HepG2 (cell line): ENCODE measurements around the gene C16orf86. TPM values are rescaled to one million over a fixed set of nuclear protein-coding genes. Genes with fewer than 3 reads are reported as not detected.

Experiments
- CEBPG ChIP-seq: IDR thresholded peaks from 2 replicates; pipeline ENCODE4 v1.6.1; 2016
- DPF2 ChIP-seq: sonication (generic); formaldehyde crosslinking; IDR thresholded peaks from 2 replicates; pipeline ENCODE4 v1.4.0; 2020; ENCODE audit warnings: mild to moderate bottlenecking, low read depth, missing genetic modification reagents, borderline replicate concordance
- FLYWCH1 ChIP-seq: sonication (generic); formaldehyde crosslinking; IDR thresholded peaks from 2 replicates; pipeline ENCODE4 v1.8.1; 2023; ENCODE audit warnings: mild to moderate bottlenecking, missing genetic modification reagents
- HIVEP1 ChIP-seq: sonication (generic); formaldehyde crosslinking; IDR thresholded peaks from 2 replicates; pipeline ENCODE4 v1.4.0; 2020; ENCODE audit warnings: mild to moderate bottlenecking, missing genetic modification reagents
- KAT2B ChIP-seq: fragments of 150-350 bp; IDR thresholded peaks from 2 replicates; pipeline ENCODE4 v1.6.1; 2014; ENCODE audit warnings: low read depth, low read length, borderline replicate concordance
- SNAI1 ChIP-seq: sonication (generic); formaldehyde crosslinking; IDR thresholded peaks from 2 replicates; pipeline ENCODE4 v1.5.0; 2020; ENCODE audit warnings: mild to moderate bottlenecking, missing genetic modification reagents, borderline replicate concordance
- SP1 ChIP-seq, 2 experiments: fragments of 450-650 bp in 1 of 2; sonication (generic) in 1 of 2; formaldehyde crosslinking in 1 of 2; IDR thresholded peaks; 2 replicates each; pipeline versions ENCODE4 v1.4.0 to v1.6.1; 2016 to 2020; ENCODE audit warnings: missing genetic modification reagents in 1 of 2
- ZBTB8A ChIP-seq: sonication (generic); formaldehyde crosslinking; IDR thresholded peaks from 2 replicates; pipeline ENCODE4 v1.4.0; 2020; ENCODE audit warnings: mild to moderate bottlenecking, low read depth, missing genetic modification reagents, borderline replicate concordance
- ZFP36L1 ChIP-seq: sonication (generic); formaldehyde crosslinking; IDR thresholded peaks from 2 replicates; pipeline ENCODE4 v1.8.0; 2022; ENCODE audit warnings: mild to moderate bottlenecking, missing genetic modification reagents, moderate library complexity
- ZFP37 ChIP-seq: sonication (generic); formaldehyde crosslinking; IDR thresholded peaks from 2 replicates; pipeline ENCODE4 v1.4.0; 2020; ENCODE audit warnings: missing genetic modification reagents, borderline replicate concordance
- ZNF678 ChIP-seq: sonication (generic); formaldehyde crosslinking; IDR thresholded peaks from 2 replicates; pipeline ENCODE4 v1.4.0; 2020; ENCODE audit warnings: mild to moderate bottlenecking, missing genetic modification reagents
- polyA plus RNA-seq, 8 experiments: library from polyadenylated mRNA; depleted of rRNA in 3 of 8; stranded (reverse) in 7 of 8; unstranded in 1 of 8; fragments of >200 nt; fragmentation: Illumina TruSeq in 4 of 8; extraction: Trizol in 4 of 8; gene quantifications; 2 replicates each; pipeline versions ENCODE4 v1.2.1 to v1.2.3, GENCODE V29; 2011 to 2016; ENCODE audit warnings: low read depth in 4 of 8, missing spikeins in 1 of 8, mixed read lengths in 1 of 8; ENCODE audit not compliant: insufficient read depth in 1 of 8
- total RNA-seq, 5 experiments: library from RNA; depleted of rRNA; stranded (reverse); fragments of >200 nt; fragmentation: Illumina TruSeq; extraction: Trizol; gene quantifications; 2 replicates each; pipeline ENCODE4 v1.2.3, GENCODE V29; 2016; ENCODE audit warnings: low read depth in 1 of 5
- TF ChIP-seq, protein P1 (sequence below): sonication (generic); formaldehyde crosslinking; IDR thresholded peaks from 2 replicates; pipeline ENCODE4 v1.5.0; 2020; ENCODE audit warnings: missing genetic modification reagents
- TF ChIP-seq, protein P2 (sequence below): sonication (generic); formaldehyde crosslinking; IDR thresholded peaks from 2 replicates; pipeline ENCODE4 v1.8.1; 2022; ENCODE audit warnings: low read depth, mild to moderate bottlenecking, missing genetic modification reagents
- TF ChIP-seq, protein P3 (sequence below): sonication (generic); formaldehyde crosslinking; conservative IDR thresholded peaks from 2 replicates; pipeline ENCODE4 v1.4.0; 2020; ENCODE audit warnings: mild to moderate bottlenecking, missing genetic modification reagents, moderate library complexity
- TF ChIP-seq, protein P4 (sequence below): sonication (generic); formaldehyde crosslinking; IDR thresholded peaks from 2 replicates; pipeline ENCODE4 v1.8.0; 2022; ENCODE audit warnings: missing genetic modification reagents, mild to moderate bottlenecking, moderate library complexity, borderline replicate concordance
- TF ChIP-seq, protein P5 (sequence below): sonication (generic); formaldehyde crosslinking; conservative IDR thresholded peaks from 2 replicates; pipeline ENCODE4 v1.8.0; 2022; ENCODE audit warnings: missing genetic modification reagents

C16orf86 gene
- total and polyA plus RNA-seq, 2 of the 13 experiments (the other 11 are each of a cell fraction or from before 2014, with no cell fraction given), result 1.5 to 3.1 TPM

DNA sequence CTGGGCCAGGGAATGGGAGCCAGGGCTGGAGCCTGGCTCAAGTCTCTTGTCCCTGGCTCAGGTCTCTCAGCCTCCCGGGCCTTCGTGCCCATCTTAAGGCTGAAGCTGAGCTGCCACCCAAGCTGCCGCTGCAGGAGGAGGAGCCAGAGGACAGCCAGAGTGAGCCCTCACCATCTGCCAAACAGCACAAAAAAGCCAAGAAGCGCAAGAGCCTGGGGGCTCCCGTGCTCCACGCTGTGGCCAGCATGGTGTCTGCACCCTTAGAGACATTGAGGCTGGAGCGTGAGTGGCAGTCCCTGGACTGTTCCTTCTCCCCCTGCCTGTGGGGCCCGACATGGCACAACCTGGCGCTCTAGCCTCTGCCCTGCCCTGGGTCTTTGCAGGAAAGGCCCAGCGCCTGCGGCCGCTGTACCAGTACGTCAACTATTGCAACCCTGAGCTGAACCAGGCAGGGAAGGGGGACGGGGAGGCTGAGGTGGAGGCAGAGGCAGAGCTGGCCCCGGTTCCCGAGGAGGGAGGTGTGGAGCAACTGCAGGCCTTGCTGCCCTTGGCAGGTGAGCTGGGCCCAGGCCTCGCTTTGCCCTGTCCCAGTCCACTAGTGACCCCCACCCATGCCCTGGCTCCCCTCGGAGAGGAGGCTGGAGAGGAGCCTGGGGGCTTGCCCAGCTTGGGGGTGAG lies 1.3 kb downstream of the C16orf86 start (continued):
- TF ChIP-seq, protein P1, sequence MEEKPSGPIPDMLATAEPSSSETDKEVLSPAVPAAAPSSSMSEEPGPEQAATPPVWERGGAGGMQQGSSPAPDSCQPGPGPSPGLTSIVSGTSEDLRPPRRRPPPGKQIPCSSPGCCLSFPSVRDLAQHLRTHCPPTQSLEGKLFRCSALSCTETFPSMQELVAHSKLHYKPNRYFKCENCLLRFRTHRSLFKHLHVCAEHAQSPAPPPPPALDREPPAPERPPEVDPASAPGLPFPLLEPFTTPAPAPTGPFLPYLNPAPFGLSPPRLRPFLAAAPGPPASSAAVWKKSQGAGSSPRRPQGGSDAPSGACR, result peak; percentile 95
- TF ChIP-seq, protein P2, sequence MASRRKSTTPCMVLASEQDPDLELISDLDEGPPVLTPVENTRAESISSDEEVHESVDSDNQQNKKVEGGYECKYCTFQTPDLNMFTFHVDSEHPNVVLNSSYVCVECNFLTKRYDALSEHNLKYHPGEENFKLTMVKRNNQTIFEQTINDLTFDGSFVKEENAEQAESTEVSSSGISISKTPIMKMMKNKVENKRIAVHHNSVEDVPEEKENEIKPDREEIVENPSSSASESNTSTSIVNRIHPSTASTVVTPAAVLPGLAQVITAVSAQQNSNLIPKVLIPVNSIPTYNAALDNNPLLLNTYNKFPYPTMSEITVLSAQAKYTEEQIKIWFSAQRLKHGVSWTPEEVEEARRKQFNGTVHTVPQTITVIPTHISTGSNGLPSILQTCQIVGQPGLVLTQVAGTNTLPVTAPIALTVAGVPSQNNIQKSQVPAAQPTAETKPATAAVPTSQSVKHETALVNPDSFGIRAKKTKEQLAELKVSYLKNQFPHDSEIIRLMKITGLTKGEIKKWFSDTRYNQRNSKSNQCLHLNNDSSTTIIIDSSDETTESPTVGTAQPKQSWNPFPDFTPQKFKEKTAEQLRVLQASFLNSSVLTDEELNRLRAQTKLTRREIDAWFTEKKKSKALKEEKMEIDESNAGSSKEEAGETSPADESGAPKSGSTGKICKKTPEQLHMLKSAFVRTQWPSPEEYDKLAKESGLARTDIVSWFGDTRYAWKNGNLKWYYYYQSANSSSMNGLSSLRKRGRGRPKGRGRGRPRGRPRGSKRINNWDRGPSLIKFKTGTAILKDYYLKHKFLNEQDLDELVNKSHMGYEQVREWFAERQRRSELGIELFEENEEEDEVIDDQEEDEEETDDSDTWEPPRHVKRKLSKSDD, result peak; percentile 56; the same call in 1 of the 2 replicates
- TF ChIP-seq, protein P3, sequence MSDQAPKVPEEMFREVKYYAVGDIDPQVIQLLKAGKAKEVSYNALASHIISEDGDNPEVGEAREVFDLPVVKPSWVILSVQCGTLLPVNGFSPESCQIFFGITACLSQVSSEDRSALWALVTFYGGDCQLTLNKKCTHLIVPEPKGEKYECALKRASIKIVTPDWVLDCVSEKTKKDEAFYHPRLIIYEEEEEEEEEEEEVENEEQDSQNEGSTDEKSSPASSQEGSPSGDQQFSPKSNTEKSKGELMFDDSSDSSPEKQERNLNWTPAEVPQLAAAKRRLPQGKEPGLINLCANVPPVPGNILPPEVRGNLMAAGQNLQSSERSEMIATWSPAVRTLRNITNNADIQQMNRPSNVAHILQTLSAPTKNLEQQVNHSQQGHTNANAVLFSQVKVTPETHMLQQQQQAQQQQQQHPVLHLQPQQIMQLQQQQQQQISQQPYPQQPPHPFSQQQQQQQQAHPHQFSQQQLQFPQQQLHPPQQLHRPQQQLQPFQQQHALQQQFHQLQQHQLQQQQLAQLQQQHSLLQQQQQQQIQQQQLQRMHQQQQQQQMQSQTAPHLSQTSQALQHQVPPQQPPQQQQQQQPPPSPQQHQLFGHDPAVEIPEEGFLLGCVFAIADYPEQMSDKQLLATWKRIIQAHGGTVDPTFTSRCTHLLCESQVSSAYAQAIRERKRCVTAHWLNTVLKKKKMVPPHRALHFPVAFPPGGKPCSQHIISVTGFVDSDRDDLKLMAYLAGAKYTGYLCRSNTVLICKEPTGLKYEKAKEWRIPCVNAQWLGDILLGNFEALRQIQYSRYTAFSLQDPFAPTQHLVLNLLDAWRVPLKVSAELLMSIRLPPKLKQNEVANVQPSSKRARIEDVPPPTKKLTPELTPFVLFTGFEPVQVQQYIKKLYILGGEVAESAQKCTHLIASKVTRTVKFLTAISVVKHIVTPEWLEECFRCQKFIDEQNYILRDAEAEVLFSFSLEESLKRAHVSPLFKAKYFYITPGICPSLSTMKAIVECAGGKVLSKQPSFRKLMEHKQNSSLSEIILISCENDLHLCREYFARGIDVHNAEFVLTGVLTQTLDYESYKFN (CRISPR knock-in tag), result no peak; the same call in 1 of the 2 replicates
- TF ChIP-seq SNAI1 (CRISPR knock-in tag), result no peak
- TF ChIP-seq ZBTB8A, result 0 out of 2 replicates have a peak, but pooled peaks have one; percentile 56
- peak; percentile 83; the same call in 1 of the 2 replicates for TF ChIP-seq ZNF678 (CRISPR knock-in tag)
- no peak for TF ChIP-seq ZFP36L1
- TF ChIP-seq FLYWCH1 (CRISPR knock-in tag), result no peak
- TF ChIP-seq, protein P4, sequence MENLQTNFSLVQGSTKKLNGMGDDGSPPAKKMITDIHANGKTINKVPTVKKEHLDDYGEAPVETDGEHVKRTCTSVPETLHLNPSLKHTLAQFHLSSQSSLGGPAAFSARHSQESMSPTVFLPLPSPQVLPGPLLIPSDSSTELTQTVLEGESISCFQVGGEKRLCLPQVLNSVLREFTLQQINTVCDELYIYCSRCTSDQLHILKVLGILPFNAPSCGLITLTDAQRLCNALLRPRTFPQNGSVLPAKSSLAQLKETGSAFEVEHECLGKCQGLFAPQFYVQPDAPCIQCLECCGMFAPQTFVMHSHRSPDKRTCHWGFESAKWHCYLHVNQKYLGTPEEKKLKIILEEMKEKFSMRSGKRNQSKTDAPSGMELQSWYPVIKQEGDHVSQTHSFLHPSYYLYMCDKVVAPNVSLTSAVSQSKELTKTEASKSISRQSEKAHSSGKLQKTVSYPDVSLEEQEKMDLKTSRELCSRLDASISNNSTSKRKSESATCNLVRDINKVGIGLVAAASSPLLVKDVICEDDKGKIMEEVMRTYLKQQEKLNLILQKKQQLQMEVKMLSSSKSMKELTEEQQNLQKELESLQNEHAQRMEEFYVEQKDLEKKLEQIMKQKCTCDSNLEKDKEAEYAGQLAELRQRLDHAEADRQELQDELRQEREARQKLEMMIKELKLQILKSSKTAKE (CRISPR knock-in tag), result no peak
- TF ChIP-seq, protein P5, sequence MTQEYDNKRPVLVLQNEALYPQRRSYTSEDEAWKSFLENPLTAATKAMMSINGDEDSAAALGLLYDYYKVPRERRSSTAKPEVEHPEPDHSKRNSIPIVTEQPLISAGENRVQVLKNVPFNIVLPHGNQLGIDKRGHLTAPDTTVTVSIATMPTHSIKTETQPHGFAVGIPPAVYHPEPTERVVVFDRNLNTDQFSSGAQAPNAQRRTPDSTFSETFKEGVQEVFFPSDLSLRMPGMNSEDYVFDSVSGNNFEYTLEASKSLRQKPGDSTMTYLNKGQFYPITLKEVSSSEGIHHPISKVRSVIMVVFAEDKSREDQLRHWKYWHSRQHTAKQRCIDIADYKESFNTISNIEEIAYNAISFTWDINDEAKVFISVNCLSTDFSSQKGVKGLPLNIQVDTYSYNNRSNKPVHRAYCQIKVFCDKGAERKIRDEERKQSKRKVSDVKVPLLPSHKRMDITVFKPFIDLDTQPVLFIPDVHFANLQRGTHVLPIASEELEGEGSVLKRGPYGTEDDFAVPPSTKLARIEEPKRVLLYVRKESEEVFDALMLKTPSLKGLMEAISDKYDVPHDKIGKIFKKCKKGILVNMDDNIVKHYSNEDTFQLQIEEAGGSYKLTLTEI, result no peak
- TF ChIP-seq CEBPG, result peak; percentile 60
- no peak; the same call in 1 of the 2 replicates for TF ChIP-seq HIVEP1 (CRISPR knock-in tag)
- TF ChIP-seq SP1 (IDR thresholded peaks at IDR 0.05), result no peak
- peak; percentile 49; the same call in 1 of the 2 replicates for TF ChIP-seq SP1 (CRISPR knock-in tag; IDR thresholded peaks at IDR 0.05)
- peak; percentile 84; the same call in 1 of the 2 replicates for TF ChIP-seq ZFP37 (CRISPR knock-in tag)
- peak; percentile 43; the same call in 1 of the 2 replicates for TF ChIP-seq DPF2 (CRISPR knock-in tag)
- no peak for TF ChIP-seq KAT2B
